Neural progenitor cell (in vitro differentiated cells): ENCODE results near the gene BMP3.

Experiments used
- CTCF ChIP-seq: fragments of 200-600 bp; sonication (generic); IDR thresholded peaks from 2 replicates; pipeline ENCODE4 v1.5.1; 2017; ENCODE audit warnings: antibody characterized with exemption, mild to moderate bottlenecking
- EZH2 ChIP-seq: fragments of 200-600 bp; sonication (generic); IDR thresholded peaks from 2 replicates; pipeline ENCODE4 v1.6.1; 2017; ENCODE audit warnings: antibody characterized with exemption, mild to moderate bottlenecking, moderate library complexity

- no peak for TF ChIP-seq CTCF
- no peak for TF ChIP-seq EZH2
Observed at GRCh38 chr4:81049330-81049729, 18.8 kb downstream of the BMP3 start.
